SU-DHL-6 (cell line): ENCODE measurements around the gene EPHA3.

Experiments
- H2AFZ ChIP-seq: fragments of 200-600 bp; sonication (generic); 2 replicates; pipeline ENCODE4 v1.6.1; 2014; ENCODE audit warnings: low read depth, mild to moderate bottlenecking, moderate library complexity, mixed read lengths, antibody characterized with exemption, low read length; ENCODE audit not compliant: severe bottlenecking
- H3F3A ChIP-seq: fragments of 200-600 bp; shearing (Covaris generic); 2 replicates; pipeline ENCODE4 v1.6.0; 2016; ENCODE audit warnings: antibody characterized with exemption, mild to moderate bottlenecking; ENCODE audit not compliant: insufficient read depth
- H3K27ac ChIP-seq: fragments of 200-600 bp; sonication (generic); 2 replicates; pipeline ENCODE4 v1.5.1; 2016; ENCODE audit warnings: low read depth, mild to moderate bottlenecking, low read length, moderate library complexity, mixed read lengths
- H3K27me3 ChIP-seq: fragments of 200-600 bp; sonication (generic), shearing (Covaris generic); 2 replicates; pipeline ENCODE4 v1.6.0; 2014; ENCODE audit warnings: mild to moderate bottlenecking, low read length
- H3K36me3 ChIP-seq: fragments of 200-600 bp; sonication (generic); 2 replicates; pipeline ENCODE4 v1.6.1; 2014; ENCODE audit warnings: mild to moderate bottlenecking, low read length, mixed read lengths
- H3K4me2 ChIP-seq: fragments of 300-600, 200-600 bp; shearing (Covaris generic), sonication (generic); 2 replicates; pipeline ENCODE4 v1.6.0; 2014; ENCODE audit warnings: low read length, low read depth, mild to moderate bottlenecking; ENCODE audit not compliant: poor library complexity, severe bottlenecking
- H3K4me3 ChIP-seq: fragments of 200-600 bp; sonication (generic); 2 replicates; pipeline ENCODE4 v1.5.1; 2014; ENCODE audit warnings: antibody characterized with exemption, low read length, mild to moderate bottlenecking, mixed read lengths; ENCODE audit not compliant: insufficient read depth, poor library complexity, severe bottlenecking
- H3K79me2 ChIP-seq: fragments of 200-600 bp; sonication (generic); 2 replicates; pipeline ENCODE4 v1.6.1; 2014; ENCODE audit warnings: mild to moderate bottlenecking, low read length, moderate library complexity; ENCODE audit not compliant: insufficient read depth
- H3K9ac ChIP-seq: fragments of 200-600 bp; sonication (generic); 2 replicates; pipeline ENCODE4 v1.7.0; 2014; ENCODE audit warnings: mild to moderate bottlenecking, low read length
- H3K9me2 ChIP-seq: fragments of 200-600 bp; sonication (generic); replicated peaks from 2 replicates; pipeline ENCODE4 v1.6.1; 2014; ENCODE audit warnings: low read length; ENCODE audit not compliant: insufficient read depth
- H3K9me3 ChIP-seq: fragments of 200-600 bp; sonication (generic); 2 replicates; pipeline ENCODE4 v1.6.1; 2014; ENCODE audit warnings: low read length, mixed read lengths; ENCODE audit not compliant: insufficient read depth
- H4K20me1 ChIP-seq: fragments of 200-600 bp; sonication (generic); 2 replicates; pipeline ENCODE4 v1.6.1; 2014; ENCODE audit warnings: low read depth, mild to moderate bottlenecking, antibody characterized with exemption, low read length, moderate library complexity, mixed read lengths
- CTCF ChIP-seq: fragments of 200-600 bp; sonication (generic); IDR thresholded peaks from one replicate; pipeline ENCODE4 v1.5.1; 2017; ENCODE audit warnings: antibody characterized with exemption, mild to moderate bottlenecking, low read length, moderate library complexity; ENCODE audit not compliant: insufficient read depth, poor library complexity, severe bottlenecking
- EZH2phosphoT487 ChIP-seq: fragments of 200-600 bp; sonication (generic), shearing (Covaris generic); conservative IDR thresholded peaks from 2 replicates; pipeline ENCODE4 v1.6.1; 2018; ENCODE audit warnings: mild to moderate bottlenecking, antibody characterized with exemption, low read length, moderate library complexity, mixed read lengths

EPHA3 gene

GRCh38 chr3:89216016-89216739 is 108.8 kb downstream of the EPHA3 start:
- H3F3A ChIP-seq: no peaks in the 10 kb centered on the region
- no peak overlapping the region for H3K4me3 ChIP-seq
- no peak overlapping the region for H2AFZ ChIP-seq
- no peak overlapping the region for H3K27ac ChIP-seq
- no peak overlapping the region for H3K9ac ChIP-seq
- H3K9me3 ChIP-seq: no peaks in the 10 kb centered on the region
- no peaks in the 10 kb centered on the region for H3K79me2 ChIP-seq
- no peaks in the 10 kb centered on the region for H3K9me2 ChIP-seq
- H3K36me3 ChIP-seq: no peaks in the 10 kb centered on the region
- no peaks in the 10 kb centered on the region for H3K27me3 ChIP-seq
- TF ChIP-seq EZH2phosphoT487 (no peak), CTCF (no peak)
- no peak overlapping the region for H3K4me2 ChIP-seq
- no peaks in the 10 kb centered on the region for H4K20me1 ChIP-seq

- Histone ChIP-seq H3K27ac (no peak overlapping the region), H2AFZ (no peak overlapping the region), H3K36me3 (no peaks in the 10 kb centered on the region), H3K27me3 (no peaks in the 10 kb centered on the region), H3K4me3 (no peak overlapping the region), H3K9ac (no peak overlapping the region), H3K4me2 (no peak overlapping the region), H3F3A (no peaks in the 10 kb centered on the region), H3K9me2 (no peaks in the 10 kb centered on the region), H3K9me3 (no peaks in the 10 kb centered on the region), H3K79me2 (no peaks in the 10 kb centered on the region), H4K20me1 (no peaks in the 10 kb centered on the region)
- TF ChIP-seq EZH2phosphoT487 (no peak), CTCF (no peak)
Measured at GRCh38 chr3:89217148-89217685, 109.8 kb downstream of the EPHA3 start.

- Histone ChIP-seq H3K27me3 (no peaks in the 10 kb centered on the region), H3K9ac (no peak overlapping the region), H3K27ac (no peak overlapping the region), H2AFZ (no peak overlapping the region), H3K9me2 (no peaks in the 10 kb centered on the region), H3F3A (no peaks in the 10 kb centered on the region), H3K4me3 (no peak overlapping the region), H3K4me2 (no peak overlapping the region), H4K20me1 (no peaks in the 10 kb centered on the region), H3K9me3 (no peaks in the 10 kb centered on the region), H3K79me2 (no peaks in the 10 kb centered on the region), H3K36me3 (no peaks in the 10 kb centered on the region)
- no peak for TF ChIP-seq EZH2phosphoT487
- TF ChIP-seq CTCF: no peak
Measured at GRCh38 chr3:89221924-89222323, 114.5 kb downstream of the EPHA3 start.
